AG10803 (cell line): ENCODE data around the gene MAGI3.
"Not testable (repeated sequence)": the region's sequence is repeated elsewhere in the genome, so short reads cannot be mapped to it uniquely, and the experiment has no call there.

Experiments used
- DNase-seq: peaks from one replicate; pipeline ENCODE4 v3.0.0; 2010; ENCODE audit warnings: low read depth
- H3K4me3 ChIP-seq: 2 replicates; pipeline ENCODE4 v1.5.1; 2011; ENCODE audit warnings: mild to moderate bottlenecking, low read length, control low read depth
- TF ChIP-seq, protein P1 (sequence below): conservative IDR thresholded peaks from 2 replicates; pipeline ENCODE4 v1.5.1; 2011; ENCODE audit warnings: mild to moderate bottlenecking, low read length, control low read depth, inconsistent platforms

Gene MAGI3

DNA sequence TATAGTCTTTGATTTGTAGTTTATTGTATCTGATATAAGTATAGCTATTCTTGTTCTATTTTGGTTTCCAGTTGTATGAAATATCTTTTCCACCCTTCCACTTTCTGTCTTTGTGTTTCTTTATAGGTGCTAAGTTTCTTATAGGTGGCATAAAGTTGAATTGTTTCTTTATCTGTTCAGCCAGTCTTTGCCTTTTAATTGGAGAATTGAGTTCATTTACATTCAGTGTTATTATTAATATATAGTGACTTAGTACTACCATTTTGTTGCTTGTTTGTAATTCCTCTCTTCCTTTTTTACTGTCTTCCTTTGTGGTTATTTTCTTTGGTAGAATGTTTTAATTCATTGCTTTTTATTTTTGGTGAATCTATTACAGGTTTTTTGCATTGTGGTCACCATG is 77.7 kb downstream of the MAGI3 start:
- H3K4me3 ChIP-seq, result no peak overlapping the region
- no peak for DNase-seq
- TF ChIP-seq, protein P1, sequence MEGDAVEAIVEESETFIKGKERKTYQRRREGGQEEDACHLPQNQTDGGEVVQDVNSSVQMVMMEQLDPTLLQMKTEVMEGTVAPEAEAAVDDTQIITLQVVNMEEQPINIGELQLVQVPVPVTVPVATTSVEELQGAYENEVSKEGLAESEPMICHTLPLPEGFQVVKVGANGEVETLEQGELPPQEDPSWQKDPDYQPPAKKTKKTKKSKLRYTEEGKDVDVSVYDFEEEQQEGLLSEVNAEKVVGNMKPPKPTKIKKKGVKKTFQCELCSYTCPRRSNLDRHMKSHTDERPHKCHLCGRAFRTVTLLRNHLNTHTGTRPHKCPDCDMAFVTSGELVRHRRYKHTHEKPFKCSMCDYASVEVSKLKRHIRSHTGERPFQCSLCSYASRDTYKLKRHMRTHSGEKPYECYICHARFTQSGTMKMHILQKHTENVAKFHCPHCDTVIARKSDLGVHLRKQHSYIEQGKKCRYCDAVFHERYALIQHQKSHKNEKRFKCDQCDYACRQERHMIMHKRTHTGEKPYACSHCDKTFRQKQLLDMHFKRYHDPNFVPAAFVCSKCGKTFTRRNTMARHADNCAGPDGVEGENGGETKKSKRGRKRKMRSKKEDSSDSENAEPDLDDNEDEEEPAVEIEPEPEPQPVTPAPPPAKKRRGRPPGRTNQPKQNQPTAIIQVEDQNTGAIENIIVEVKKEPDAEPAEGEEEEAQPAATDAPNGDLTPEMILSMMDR, result no peak

DNA sequence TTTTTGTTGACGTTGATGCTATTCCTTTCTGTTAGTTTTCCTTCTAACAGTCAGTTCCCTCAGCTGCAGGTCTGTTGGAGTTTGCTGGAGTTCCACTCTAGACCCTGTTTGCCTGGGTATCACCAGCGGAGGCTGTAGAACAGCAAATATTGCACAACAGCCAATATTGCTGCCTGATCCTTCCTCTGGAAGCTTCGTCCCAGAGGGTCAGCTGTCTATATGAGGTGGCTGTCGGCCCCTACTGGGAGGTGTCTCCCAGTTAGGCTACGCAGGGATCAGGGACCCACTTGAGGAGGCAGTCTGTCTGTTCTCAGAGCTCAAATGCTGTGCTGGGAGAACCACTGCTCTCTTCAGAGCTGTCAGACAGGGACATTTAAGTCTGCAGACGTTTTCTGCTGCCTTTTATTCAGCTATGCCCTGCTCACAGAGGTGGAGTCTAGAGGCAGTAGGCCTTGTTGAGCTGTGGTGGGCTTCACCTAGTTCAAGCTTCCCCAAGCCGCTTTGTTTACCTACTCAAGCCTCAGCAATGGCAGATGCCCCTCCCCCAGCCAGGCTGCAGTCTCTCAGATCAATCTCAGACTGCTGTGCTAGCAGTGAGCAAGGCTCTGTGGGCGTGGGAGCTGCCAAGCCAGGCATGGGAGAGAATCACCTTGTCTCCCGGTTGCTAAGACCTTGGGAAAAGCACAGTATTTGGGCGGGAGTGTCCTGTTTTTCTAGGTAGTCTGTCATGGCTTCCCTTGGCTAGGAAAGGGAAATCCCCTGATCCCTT is 88.3 kb downstream of the MAGI3 start:
- DNase-seq, H3K4me3 ChIP-seq: not testable (repeated sequence)

DNA sequence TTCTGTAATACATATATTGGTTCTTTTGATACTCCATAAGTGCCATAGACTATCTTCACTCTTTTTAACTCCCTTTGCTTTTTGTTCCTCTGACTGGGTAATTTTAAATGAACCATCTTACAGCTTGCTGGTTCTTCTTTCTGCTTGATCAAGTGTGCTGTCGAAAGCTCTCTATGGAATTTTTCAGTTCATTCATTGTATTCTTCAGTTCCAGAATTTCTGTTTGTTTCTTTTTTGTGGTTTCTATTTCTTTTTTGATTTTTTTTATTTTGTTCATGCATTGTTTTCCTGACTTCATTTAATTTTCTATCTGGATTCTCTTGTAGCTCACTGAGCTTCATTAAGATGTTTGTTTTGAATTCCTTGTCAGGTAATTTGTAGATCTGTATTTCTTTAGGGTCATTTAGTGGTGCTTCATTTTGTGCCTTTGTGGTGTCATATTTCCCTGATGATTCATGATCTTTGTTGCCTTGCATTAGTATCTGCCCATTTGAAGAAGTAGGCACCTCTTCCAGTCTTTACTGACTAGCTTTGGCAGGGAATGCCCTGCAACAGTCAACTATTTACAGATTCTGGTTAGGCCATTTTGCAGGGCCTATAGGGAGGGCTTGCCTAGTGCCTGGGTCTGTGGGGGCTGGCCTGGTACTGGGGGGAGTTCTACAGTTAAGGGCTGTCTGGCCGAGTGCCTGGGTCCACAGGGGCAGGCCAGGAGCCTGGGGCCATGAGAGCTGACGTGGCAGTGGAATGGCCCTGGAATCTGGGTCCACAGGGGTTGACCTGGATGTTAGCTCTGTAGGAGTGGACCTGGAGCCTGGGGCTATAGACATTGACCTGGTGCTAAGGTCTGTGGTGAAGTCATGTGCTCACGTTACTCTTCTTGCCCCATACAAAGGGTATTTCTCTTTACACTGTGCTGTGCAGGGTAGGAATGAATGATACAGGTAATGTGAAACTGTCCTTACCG is 89.7 kb downstream of the MAGI3 start:
- DNase-seq, result no peak
- TF ChIP-seq, protein P1, result no peak
- no peak overlapping the region for H3K4me3 ChIP-seq

DNA sequence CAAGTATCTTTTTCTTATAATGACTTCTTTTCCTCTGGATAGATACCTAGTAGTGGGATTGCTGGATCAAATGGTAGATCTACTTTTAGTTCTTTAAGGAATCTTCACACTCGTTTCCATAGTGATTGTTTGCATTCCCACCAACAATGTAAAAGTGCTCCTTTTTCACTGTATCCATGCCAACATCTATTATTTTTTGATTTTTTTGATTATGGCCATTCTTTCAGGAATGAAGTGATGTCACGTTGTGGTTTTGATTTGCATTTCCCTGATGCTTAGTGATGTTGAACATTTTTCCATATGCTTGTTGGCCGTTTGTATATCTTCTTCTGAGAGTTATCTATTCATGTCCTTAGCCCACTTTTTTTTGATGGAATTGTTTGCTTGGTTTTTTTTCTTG is 94.8 kb downstream of the MAGI3 start:
- not testable (repeated sequence) for DNase-seq, H3K4me3 ChIP-seq

DNA sequence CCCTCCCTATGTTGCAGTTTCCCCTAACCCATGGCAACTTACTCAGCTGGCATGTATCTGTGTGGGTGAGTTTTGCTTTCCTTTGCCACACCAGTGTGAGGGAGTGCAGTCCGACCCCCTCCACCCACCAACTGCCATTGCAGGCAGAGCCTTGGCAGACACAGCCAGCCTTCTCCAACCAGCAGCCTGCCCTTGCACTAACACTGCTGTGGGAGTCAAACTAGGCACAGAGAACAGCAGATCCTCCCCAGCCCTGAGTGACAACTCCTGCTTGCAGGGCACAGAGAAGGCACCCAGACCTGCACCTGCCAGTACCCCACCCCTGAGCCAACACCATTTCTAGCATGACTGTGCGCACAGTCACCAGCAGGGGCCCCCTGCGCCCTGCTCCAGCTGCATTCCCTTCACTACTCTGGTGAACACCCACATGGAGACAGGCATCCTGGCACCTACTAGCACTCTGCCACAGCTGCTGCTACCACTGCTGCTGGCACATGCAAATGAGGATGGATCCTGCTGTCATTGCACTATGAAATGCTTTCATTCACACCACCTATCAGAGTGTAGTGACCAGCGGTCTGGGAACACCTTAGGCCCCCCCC is 98.4 kb downstream of the MAGI3 start:
- H3K4me3 ChIP-seq, result no peak overlapping the region
- no peak for DNase-seq
- TF ChIP-seq, protein P1, result no peak

- no peak for DNase-seq
- TF ChIP-seq, protein P1, result no peak
- H3K4me3 ChIP-seq, result no peak overlapping the region
These were observed 100.1 kb downstream of the MAGI3 start for GRCh38 chr1:113490384-113490783.

DNA sequence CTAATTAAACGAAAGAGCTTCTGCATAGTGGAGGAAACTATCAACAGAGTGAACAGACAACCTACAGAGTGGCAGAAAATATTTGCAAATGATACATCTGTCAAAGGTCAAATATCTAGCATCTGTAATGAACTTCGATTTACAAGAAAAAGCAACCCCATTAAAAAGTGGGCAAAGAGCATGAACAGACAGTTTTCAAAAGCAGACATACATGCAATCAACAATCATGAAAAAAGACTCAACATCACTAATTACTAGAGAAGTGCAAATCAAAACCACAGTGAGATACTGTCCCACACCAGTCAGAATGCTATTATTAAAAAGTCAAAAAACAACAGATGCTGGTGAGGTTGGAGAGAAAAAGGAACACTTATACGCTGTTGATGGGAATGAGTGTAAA is 103.2 kb downstream of the MAGI3 start:
- TF ChIP-seq, protein P1, result no peak
- no peak for DNase-seq
- H3K4me3 ChIP-seq, result no peak overlapping the region

GRCh38 chr1:113505357-113505756 is 115.0 kb downstream of the MAGI3 start:
- TF ChIP-seq, protein P1, result no peak
- no peak for DNase-seq
- H3K4me3 ChIP-seq, result no peak overlapping the region
